LoVo (cell line): ENCODE measurements around the gene VWCE.
"Not testable (repeated sequence)": the region's sequence is repeated elsewhere in the genome, so short reads cannot be mapped to it uniquely, and the experiment has no call there.

Source experiments
- DNase-seq: peaks from one replicate; pipeline ENCODE4 v3.0.0-alpha.2; 2016; ENCODE audit warnings: low spot score

VWCE gene

DNA sequence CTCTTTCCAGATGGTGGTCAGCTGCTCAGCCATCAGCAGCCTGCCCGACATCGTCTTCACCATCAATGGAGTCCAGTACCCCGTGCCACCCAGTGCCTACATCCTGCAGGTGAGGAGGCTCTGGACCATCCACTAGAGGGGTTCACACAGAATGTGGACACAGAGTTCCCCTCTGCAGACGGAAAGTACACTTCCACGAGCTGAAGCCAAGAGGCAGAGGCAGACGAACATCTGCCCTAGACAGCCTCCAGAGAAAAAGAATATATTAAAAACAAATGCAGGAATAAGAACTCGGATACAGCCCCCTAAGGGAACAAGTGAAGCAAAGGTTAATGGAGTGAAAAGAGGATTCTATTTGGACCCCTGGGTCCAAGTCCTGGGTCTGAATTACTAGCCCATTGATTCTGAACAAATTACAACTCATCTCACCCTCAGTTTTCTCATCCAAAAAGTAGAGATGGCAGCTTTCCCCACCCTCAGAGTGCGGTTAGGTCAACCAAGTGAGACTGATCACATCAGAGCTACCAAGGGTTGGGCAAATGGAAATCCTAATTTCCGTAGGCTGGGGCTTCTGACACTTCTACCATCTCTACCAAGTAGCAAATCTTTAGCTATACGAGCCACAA lies 83.7 kb downstream of the VWCE start:
- DNase-seq: not testable (repeated sequence)

DNA sequence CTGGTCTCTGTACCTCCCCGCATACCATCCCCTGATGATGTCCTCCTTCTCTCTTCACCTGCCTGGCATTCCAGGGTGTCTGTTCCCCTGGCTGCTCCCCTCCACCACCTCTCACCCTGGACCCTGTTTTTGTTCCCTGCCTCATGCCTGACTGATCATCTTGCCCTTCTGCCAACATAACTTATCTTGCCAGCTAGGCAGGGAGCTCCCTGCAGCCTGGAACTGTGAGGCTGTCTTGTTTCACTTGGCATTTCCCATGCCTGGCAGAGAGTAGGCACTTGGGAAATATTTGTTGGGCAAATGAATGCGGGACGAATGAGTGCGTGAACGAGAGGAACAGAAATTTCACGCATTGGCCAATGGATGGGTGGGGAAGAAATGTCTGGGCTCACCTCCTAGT lies 84.5 kb downstream of the VWCE start:
- not testable (repeated sequence) for DNase-seq
